ENCODE measurements around the gene COX11. TPM values are rescaled to one million over a fixed set of nuclear protein-coding genes. Genes with fewer than 3 reads are reported as not detected.

The COX11 gene
- total and polyA plus RNA-seq, 2 of the 13 experiments (the other 11 are each of a cell fraction or from before 2014, with no cell fraction given) = 103 to 203 TPM

DNA sequence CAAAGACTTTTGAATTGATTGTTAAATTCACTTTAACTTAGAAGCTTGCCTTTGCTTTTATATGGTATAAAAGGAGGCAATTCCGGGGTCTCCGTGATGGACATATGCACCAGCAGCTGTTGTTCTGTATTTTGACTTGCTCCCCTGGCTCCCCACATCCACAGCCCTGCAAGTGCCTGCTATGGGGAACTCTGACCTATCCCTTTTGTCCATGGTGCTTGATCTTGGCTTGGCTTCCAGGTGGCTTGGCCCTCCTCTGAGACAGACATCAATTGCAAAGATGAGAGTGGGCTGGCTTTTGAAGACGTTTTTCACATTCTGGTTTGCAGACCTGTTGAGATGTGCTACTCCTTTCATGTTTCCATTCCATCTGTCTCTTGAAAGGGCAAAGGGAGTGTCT lies 40.9 kb downstream of the COX11 start (continued):
- TF ChIP-seq, protein P1, sequence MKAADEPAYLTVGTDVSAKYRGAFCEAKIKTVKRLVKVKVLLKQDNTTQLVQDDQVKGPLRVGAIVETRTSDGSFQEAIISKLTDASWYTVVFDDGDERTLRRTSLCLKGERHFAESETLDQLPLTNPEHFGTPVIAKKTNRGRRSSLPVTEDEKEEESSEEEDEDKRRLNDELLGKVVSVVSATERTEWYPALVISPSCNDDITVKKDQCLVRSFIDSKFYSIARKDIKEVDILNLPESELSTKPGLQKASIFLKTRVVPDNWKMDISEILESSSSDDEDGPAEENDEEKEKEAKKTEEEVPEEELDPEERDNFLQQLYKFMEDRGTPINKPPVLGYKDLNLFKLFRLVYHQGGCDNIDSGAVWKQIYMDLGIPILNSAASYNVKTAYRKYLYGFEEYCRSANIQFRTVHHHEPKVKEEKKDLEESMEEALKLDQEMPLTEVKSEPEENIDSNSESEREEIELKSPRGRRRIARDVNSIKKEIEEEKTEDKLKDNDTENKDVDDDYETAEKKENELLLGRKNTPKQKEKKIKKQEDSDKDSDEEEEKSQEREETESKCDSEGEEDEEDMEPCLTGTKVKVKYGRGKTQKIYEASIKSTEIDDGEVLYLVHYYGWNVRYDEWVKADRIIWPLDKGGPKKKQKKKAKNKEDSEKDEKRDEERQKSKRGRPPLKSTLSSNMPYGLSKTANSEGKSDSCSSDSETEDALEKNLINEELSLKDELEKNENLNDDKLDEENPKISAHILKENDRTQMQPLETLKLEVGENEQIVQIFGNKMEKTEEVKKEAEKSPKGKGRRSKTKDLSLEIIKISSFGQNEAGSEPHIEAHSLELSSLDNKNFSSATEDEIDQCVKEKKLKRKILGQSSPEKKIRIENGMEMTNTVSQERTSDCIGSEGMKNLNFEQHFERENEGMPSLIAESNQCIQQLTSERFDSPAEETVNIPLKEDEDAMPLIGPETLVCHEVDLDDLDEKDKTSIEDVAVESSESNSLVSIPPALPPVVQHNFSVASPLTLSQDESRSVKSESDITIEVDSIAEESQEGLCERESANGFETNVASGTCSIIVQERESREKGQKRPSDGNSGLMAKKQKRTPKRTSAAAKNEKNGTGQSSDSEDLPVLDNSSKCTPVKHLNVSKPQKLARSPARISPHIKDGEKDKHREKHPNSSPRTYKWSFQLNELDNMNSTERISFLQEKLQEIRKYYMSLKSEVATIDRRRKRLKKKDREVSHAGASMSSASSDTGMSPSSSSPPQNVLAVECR (CRISPR knock-in tag; IDR thresholded peaks at IDR 0.05; ENCODE audit: borderline replicate concordance) = no peak
- no peak for TF ChIP-seq ZNF891 (CRISPR knock-in tag; IDR thresholded peaks at IDR 0.05)
- TF ChIP-seq, protein P2, sequence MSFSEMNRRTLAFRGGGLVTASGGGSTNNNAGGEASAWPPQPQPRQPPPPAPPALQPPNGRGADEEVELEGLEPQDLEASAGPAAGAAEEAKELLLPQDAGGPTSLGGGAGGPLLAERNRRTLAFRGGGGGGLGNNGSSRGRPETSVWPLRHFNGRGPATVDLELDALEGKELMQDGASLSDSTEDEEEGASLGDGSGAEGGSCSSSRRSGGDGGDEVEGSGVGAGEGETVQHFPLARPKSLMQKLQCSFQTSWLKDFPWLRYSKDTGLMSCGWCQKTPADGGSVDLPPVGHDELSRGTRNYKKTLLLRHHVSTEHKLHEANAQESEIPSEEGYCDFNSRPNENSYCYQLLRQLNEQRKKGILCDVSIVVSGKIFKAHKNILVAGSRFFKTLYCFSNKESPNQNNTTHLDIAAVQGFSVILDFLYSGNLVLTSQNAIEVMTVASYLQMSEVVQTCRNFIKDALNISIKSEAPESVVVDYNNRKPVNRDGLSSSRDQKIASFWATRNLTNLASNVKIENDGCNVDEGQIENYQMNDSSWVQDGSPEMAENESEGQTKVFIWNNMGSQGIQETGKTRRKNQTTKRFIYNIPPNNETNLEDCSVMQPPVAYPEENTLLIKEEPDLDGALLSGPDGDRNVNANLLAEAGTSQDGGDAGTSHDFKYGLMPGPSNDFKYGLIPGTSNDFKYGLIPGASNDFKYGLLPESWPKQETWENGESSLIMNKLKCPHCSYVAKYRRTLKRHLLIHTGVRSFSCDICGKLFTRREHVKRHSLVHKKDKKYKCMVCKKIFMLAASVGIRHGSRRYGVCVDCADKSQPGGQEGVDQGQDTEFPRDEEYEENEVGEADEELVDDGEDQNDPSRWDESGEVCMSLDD (CRISPR knock-in tag; IDR thresholded peaks at IDR 0.05; ENCODE audit: borderline replicate concordance) = no peak
- no peak for TF ChIP-seq ZBTB4 (CRISPR knock-in tag; IDR thresholded peaks at IDR 0.05; ENCODE audit: borderline replicate concordance)
- TF ChIP-seq ZNF670 (CRISPR knock-in tag; IDR thresholded peaks at IDR 0.05; ENCODE audit: borderline replicate concordance) = no peak
- TF ChIP-seq ZNF326 (CRISPR knock-in tag; IDR thresholded peaks at IDR 0.05; ENCODE audit: borderline replicate concordance) = no peak
